Esophagus squamous epithelium (tissue), 5 donors: ENCODE results near the gene CROCC2. TPM values are rescaled to one million over a fixed set of nuclear protein-coding genes. Genes with fewer than 3 reads are reported as not detected.

Experiments
- DNase-seq: peaks from one replicate; lab custom pipeline; 2025; lab: John Stamatoyannopoulos, UW
- H3K27ac ChIP-seq, 4 donors: fragments of 200-600 bp; sonication (generic); one replicate each; pipeline ENCODE4 v1.5.1; 2016 to 2019; ENCODE audit warnings: mild to moderate bottlenecking in 1 of 4
- H3K27me3 ChIP-seq, 4 donors: fragments of 200-600 bp; sonication (generic); 1 replicate in 3 of 4; 2 replicates in 1 of 4; pipeline versions ENCODE4 v1.5.1 to v1.6.0; 2017 to 2021; ENCODE audit warnings: antibody characterized with exemption in 1 of 4
- H3K36me3 ChIP-seq, 3 donors: fragments of 200-600 bp; sonication (generic); one replicate each; pipeline ENCODE4 v1.5.1; 2016 to 2019
- H3K4me1 ChIP-seq, 3 donors: fragments of 200-600 bp; sonication (generic); one replicate each; pipeline ENCODE4 v1.5.1; 2017 to 2019
- H3K4me3 ChIP-seq, 4 donors: fragments of 200-600 bp; sonication (generic); 1 replicate in 3 of 4; 2 replicates in 1 of 4; pipeline ENCODE4 v1.5.1; 2016 to 2019; ENCODE audit warnings: mild to moderate bottlenecking in 2 of 4, moderate library complexity in 1 of 4
- H3K9me3 ChIP-seq, 3 donors: fragments of 200-600 bp; sonication (generic); one replicate each; pipeline ENCODE4 v1.5.1; 2016 to 2019
- CTCF ChIP-seq, 6 experiments: fragments of 450-650 bp in 4 of 6; fragments of 200-600 bp in 2 of 6; sonication (generic) in 2 of 6; IDR thresholded peaks; one replicate each; pipeline ENCODE4 v1.5.1; 2016 to 2019; ENCODE audit warnings: antibody characterized with exemption in 6 of 6, mild to moderate bottlenecking in 4 of 6, moderate library complexity in 4 of 6
- POLR2A ChIP-seq, 4 donors: fragments of 450-650 bp; IDR thresholded peaks; one replicate each; pipeline ENCODE4 v1.6.1; 2017; ENCODE audit warnings: antibody characterized with exemption in 4 of 4, mild to moderate bottlenecking in 4 of 4, moderate library complexity in 3 of 4
- WGBS, 2 donors: methylation state at CpG; one replicate each; pipeline ENCODE4 v1.1.5; 2018; 5-methylcytosine and 5-hydroxymethylcytosine counted together
- intact Hi-C: fragments of 100-400 bp; cut with DNase I; formaldehyde crosslinking; loops from one replicate; pipeline ENCODE4 v1.15.0; 2022
- total RNA-seq, 4 donors: library from RNA; depleted of rRNA; stranded (reverse); fragments of >200 nt; gene quantifications; one replicate each; pipeline ENCODE4 v1.1.0, GENCODE V29; 2016
- donor health status: DM: yes; HTN: yes; CAD: no.

CROCC2 gene
- total RNA-seq, 4 donors from 2014 or later: not detected

- intact Hi-C loops: no loop called here
- Histone ChIP-seq H3K36me3 (peaks cover 0 to 64% (median 4%) of the 10 kb centered on the region in 3 donors), H3K27me3 (no peaks in the 10 kb centered on the region), H3K9me3 (no peaks in the 10 kb centered on the region), H3K4me3 (no peak overlapping the region), H3K4me1 (peaks cover 11 to 48% (median 14%) of the 10 kb centered on the region in 3 donors), H3K27ac (no peak overlapping the region)
- TF ChIP-seq CTCF (IDR thresholded peaks at IDR 0.05) (no peak), POLR2A (IDR thresholded peaks at IDR 0.05) (no peak)
- DNase-seq: no peak
- WGBS, 2 donors: 60 to 78% methylated on average over 4 of the region's 11 CpGs
These were observed 17.1 kb upstream of the CROCC2 start for GRCh38 chr2:240888890-240889573.

- WGBS, 2 donors: 75 to 88% methylated on average over 5 to 11 of the region's 38 CpGs
- peak overlapping the region in 1 of 4 donors; percentile 6 for H3K27ac ChIP-seq
- peaks cover 0 to 64% (median 4%) of the 10 kb centered on the region in 3 donors for H3K36me3 ChIP-seq
- peaks cover 14 to 56% (median 14%) of the 10 kb centered on the region in 3 donors for H3K4me1 ChIP-seq
- H3K4me3 ChIP-seq: no peak overlapping the region
- no peak for DNase-seq
- intact Hi-C loops: no loop called here
- no peaks in the 10 kb centered on the region for H3K27me3 ChIP-seq
- TF ChIP-seq CTCF (IDR thresholded peaks at IDR 0.05) (no peak), POLR2A (IDR thresholded peaks at IDR 0.05) (no peak)
- H3K9me3 ChIP-seq: no peaks in the 10 kb centered on the region
These were observed 16.3 kb upstream of the CROCC2 start for GRCh38 chr2:240889601-240890560.

- Histone ChIP-seq H3K27me3 (no peaks in the 10 kb centered on the region), H3K27ac (no peak overlapping the region), H3K36me3 (peaks cover 0 to 59% (median 4%) of the 10 kb centered on the region in 3 donors), H3K4me1 (peaks cover 14 to 64% (median 14%) of the 10 kb centered on the region in 3 donors), H3K9me3 (no peaks in the 10 kb centered on the region), H3K4me3 (no peak overlapping the region)
- intact Hi-C loops: no loop called here
- TF ChIP-seq POLR2A (IDR thresholded peaks at IDR 0.05): no peak
- TF ChIP-seq CTCF (IDR thresholded peaks at IDR 0.05): no peak
- 90 to 93% methylated on average over 3 to 4 of the region's 14 CpGs for WGBS, 2 donors
- no peak for DNase-seq
These were observed 15.4 kb upstream of the CROCC2 start for GRCh38 chr2:240890691-240891090.

GRCh38 chr2:240891492-240892340, 14.4 kb upstream of the CROCC2 start:
- peaks cover 0 to 3% (median 0%) of the 10 kb centered on the region in 4 donors for H3K27me3 ChIP-seq
- intact Hi-C loops: no loop called here
- 77% methylated on average over 17 of the region's 20 CpGs; no CpG with 5 or more reads in 1 of the 2 donors for WGBS, 2 donors
- H3K4me1 ChIP-seq: peaks cover 14 to 74% (median 14%) of the 10 kb centered on the region in 3 donors
- peak overlapping the region in 3 of 4 donors; percentile 92 for H3K27ac ChIP-seq
- peaks cover 0 to 48% (median 4%) of the 10 kb centered on the region in 3 donors for H3K36me3 ChIP-seq
- no peak for TF ChIP-seq POLR2A (IDR thresholded peaks at IDR 0.05)
- no peak for TF ChIP-seq CTCF (IDR thresholded peaks at IDR 0.05)
- H3K4me3 ChIP-seq: peak overlapping the region in 3 of 4 donors; percentile 39 to 57 (median 53)
- DNase-seq: no peak
- H3K9me3 ChIP-seq: no peaks in the 10 kb centered on the region
